ENCODE results near the gene SUN1.

DNA sequence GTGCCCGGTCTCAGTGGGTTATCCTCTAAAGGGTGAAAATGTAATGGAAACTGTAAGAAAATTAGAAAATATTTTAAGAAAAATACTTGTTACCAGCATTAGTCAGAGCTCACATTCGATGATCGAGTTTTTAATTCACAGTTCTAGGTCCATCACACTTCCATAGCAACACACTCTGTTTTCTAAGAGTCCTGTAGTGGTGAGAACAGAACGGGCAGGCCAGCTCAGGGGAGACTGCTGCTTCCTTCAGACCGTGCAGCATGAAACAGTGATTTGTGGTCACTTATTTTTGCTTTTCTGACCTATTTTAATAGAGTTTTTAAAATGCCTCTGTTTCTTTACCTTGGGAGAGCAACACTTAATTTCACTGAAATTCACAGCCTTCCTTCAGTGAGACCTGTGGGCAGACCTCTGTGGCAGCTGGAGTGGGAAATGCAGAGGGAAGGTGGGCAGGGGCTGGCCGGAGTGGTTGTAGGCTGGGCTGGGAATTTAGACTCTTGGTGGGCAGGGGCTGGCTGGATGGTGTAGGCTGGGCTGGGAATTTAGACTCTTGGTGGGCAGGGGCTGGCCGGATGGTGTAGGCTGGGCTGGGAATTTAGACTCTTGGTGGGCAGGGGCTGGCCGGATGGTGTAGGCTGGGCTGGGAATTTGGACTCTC, 1.5 kb downstream of the SUN1 start:
- TF ChIP-seq CTCF (IDR thresholded peaks at IDR 0.05): no peak
- TF ChIP-seq ZFX (IDR thresholded peaks at IDR 0.05; ENCODE audit: borderline replicate concordance): no peak
